OCI-LY7 (cell line): ENCODE results near the gene CASP8AP2. TPM values are rescaled to one million over a fixed set of nuclear protein-coding genes. Genes with fewer than 3 reads are reported as not detected.

ENCODE experiments used
- BruUV-seq: library from RNA; stranded (reverse); fragments of 400-500 nt; replicated peaks from 2 replicates; lab custom pipeline; 2021; lab: Mats Ljungman, UMichigan
- CTCF ChIA-PET: fragments of 300-600 bp; sonication (Branson Sonifier 250); formaldehyde crosslinking; loops from one replicate; lab custom pipeline; 2022; ENCODE audit warnings: antibody characterized with exemption; ENCODE audit not compliant: unreplicated experiment; lab: Charles Lee
- POLR2A ChIA-PET: fragments of 300-600 bp; sonication (Branson Sonifier 250); formaldehyde crosslinking; loops from one replicate; lab custom pipeline; 2022; ENCODE audit warnings: antibody characterized with exemption; lab: Charles Lee
- DNase-seq: peaks from one replicate; pipeline ENCODE4 v3.0.0-alpha.2; 2015; ENCODE audit warnings: low spot score
- H2AFZ ChIP-seq: fragments of 200-600 bp; sonication (generic), shearing (Covaris generic); 2 replicates; pipeline ENCODE4 v1.6.1; 2014; ENCODE audit warnings: mild to moderate bottlenecking, antibody characterized with exemption, low read length, moderate library complexity
- H3K27ac ChIP-seq: fragments of 200-600 bp; sonication (generic); 2 replicates; pipeline ENCODE4 v1.5.1; 2014; ENCODE audit warnings: mixed run types, low read depth, mild to moderate bottlenecking, moderate library complexity, low read length, inconsistent platforms; ENCODE audit not compliant: poor library complexity, severe bottlenecking
- H3K36me3 ChIP-seq: fragments of 200-600 bp; sonication (generic); 2 replicates; pipeline ENCODE4 v1.6.1; 2014; ENCODE audit warnings: mild to moderate bottlenecking, antibody characterized with exemption, low read length, moderate library complexity, mixed read lengths; ENCODE audit not compliant: insufficient read depth
- H3K4me1 ChIP-seq: fragments of 200-600 bp; sonication (generic); 2 replicates; pipeline ENCODE4 v1.5.1; 2014; ENCODE audit warnings: mild to moderate bottlenecking, low read length; ENCODE audit not compliant: insufficient read depth, poor library complexity, severe bottlenecking
- H3K4me2 ChIP-seq: fragments of 200-600 bp; sonication (generic); 2 replicates; pipeline ENCODE4 v1.6.1; 2014; ENCODE audit warnings: mild to moderate bottlenecking, low read length
- H3K4me3 ChIP-seq: fragments of 200-600 bp; sonication (generic); 2 replicates; pipeline ENCODE4 v1.5.1; 2014; ENCODE audit warnings: mild to moderate bottlenecking, low read depth, low read length; ENCODE audit not compliant: poor library complexity, severe bottlenecking
- H3K79me2 ChIP-seq: fragments of 200-600 bp; sonication (generic); 2 replicates; pipeline ENCODE4 v1.6.1; 2016; ENCODE audit warnings: low read depth, mild to moderate bottlenecking, low read length, moderate library complexity, mixed read lengths; ENCODE audit not compliant: insufficient read depth
- H3K9me2 ChIP-seq: fragments of 200-600 bp; sonication (generic); 2 replicates; pipeline ENCODE4 v1.6.1; 2016; ENCODE audit warnings: mild to moderate bottlenecking, low read length, mixed read lengths; ENCODE audit not compliant: insufficient read depth
- H3K9me3 ChIP-seq: fragments of 200-600 bp; sonication (generic); 2 replicates; pipeline ENCODE4 v1.6.1; 2014; ENCODE audit warnings: mild to moderate bottlenecking, mixed run types, low read length, mixed read lengths
- H4K20me1 ChIP-seq: fragments of 200-600 bp; sonication (generic); 2 replicates; pipeline ENCODE4 v1.6.1; 2014; ENCODE audit warnings: mild to moderate bottlenecking, antibody characterized with exemption, low read length, moderate library complexity, mixed read lengths; ENCODE audit not compliant: insufficient read depth
- EZH2phosphoT487 ChIP-seq: fragments of 200-600 bp; sonication (generic); IDR thresholded peaks from 2 replicates; pipeline ENCODE4 v1.6.1; 2018; ENCODE audit warnings: low read depth, borderline replicate concordance, mild to moderate bottlenecking, mixed run types, antibody characterized with exemption, low read length, moderate library complexity, mixed read lengths
- intact Hi-C: fragments of 100-400 bp; cut with micrococcal nuclease; formaldehyde crosslinking; loops from one replicate; pipeline ENCODE4 v1.10.0; 2022; ENCODE audit not compliant: unreplicated experiment
- total RNA-seq, 2 experiments: library from RNA; depleted of rRNA in 1 of 2; stranded (reverse); fragments of >200 nt in 1 of 2; shearing (Covaris generic) in 1 of 2; gene quantifications; 2 replicates each; pipeline ENCODE4 v1.2.3, GENCODE V29; 2014 to 2022
- TF ChIP-seq, protein P1 (sequence below): fragments of 200-600 bp; sonication (generic); conservative IDR thresholded peaks from 2 replicates; pipeline ENCODE4 v1.5.1; 2014; ENCODE audit warnings: mild to moderate bottlenecking, antibody characterized with exemption, low read length, moderate library complexity, mixed read lengths

CASP8AP2 gene
- total RNA-seq, 2 experiments from 2014 or later: 22.6 to 39.5 TPM

DNA sequence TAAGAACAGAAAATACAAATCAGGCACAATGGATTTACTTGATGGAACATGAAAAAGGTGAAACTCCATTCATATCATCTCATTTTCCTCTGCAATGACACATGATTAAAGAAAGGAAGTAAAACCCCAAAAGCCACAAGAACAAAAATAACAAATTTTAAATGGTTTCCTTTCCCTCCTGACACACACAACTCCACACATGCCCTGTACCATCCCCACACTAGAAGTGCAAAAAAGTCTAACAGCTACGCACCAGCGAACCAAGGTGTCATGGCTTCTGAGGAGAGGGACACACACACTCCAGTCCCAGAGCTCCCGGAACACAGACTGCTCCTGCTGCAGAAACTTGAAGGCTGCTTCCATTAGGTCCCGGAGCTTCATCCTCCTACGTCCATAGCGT is 35.4 kb upstream of the CASP8AP2 start:
- Histone ChIP-seq H3K79me2 (peaks cover 13% of the 10 kb centered on the region; the same call in 1 of the 2 replicates), H3K4me2 (no peak overlapping the region), H2AFZ (no peak overlapping the region), H3K4me3 (no peak overlapping the region), H3K36me3 (peaks cover 84% of the 10 kb centered on the region), H3K4me1 (peaks cover 17% of the 10 kb centered on the region), H3K9me3 (no peaks in the 10 kb centered on the region), H3K27ac (no peak overlapping the region), H3K9me2 (no peaks in the 10 kb centered on the region), H4K20me1 (no peaks in the 10 kb centered on the region)
- BruUV-seq: no TSS peak
- CTCF ChIA-PET: no interaction called here
- no peak for DNase-seq
- intact Hi-C loops: no loop called here
- no peak for TF ChIP-seq EZH2phosphoT487
- TF ChIP-seq, protein P1, sequence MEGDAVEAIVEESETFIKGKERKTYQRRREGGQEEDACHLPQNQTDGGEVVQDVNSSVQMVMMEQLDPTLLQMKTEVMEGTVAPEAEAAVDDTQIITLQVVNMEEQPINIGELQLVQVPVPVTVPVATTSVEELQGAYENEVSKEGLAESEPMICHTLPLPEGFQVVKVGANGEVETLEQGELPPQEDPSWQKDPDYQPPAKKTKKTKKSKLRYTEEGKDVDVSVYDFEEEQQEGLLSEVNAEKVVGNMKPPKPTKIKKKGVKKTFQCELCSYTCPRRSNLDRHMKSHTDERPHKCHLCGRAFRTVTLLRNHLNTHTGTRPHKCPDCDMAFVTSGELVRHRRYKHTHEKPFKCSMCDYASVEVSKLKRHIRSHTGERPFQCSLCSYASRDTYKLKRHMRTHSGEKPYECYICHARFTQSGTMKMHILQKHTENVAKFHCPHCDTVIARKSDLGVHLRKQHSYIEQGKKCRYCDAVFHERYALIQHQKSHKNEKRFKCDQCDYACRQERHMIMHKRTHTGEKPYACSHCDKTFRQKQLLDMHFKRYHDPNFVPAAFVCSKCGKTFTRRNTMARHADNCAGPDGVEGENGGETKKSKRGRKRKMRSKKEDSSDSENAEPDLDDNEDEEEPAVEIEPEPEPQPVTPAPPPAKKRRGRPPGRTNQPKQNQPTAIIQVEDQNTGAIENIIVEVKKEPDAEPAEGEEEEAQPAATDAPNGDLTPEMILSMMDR: no peak
- POLR2A ChIA-PET: no interaction called here

DNA sequence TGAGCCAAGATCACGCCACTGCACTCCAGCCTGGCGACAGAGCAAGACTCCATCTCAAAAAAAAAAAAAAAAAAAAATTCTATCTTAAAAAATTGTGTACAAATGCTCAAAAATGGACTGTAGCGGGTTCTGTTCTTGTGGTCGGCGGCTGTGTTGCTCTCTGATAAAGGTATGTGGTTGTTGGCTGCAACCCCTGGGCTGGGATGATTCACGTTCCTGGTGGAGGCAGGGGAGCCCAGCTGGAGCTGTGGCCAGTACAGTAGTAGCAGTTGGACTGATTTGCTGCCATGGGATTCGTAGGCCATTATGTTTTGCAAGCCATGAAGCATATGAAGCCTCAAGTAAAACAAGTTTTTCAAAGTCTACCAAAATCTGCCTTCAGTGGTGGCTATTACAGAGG is 32.4 kb upstream of the CASP8AP2 start:
- CTCF ChIA-PET: no interaction called here
- DNase-seq: no peak
- BruUV-seq: no TSS peak
- POLR2A ChIA-PET: no interaction called here
- Histone ChIP-seq H3K4me1 (peaks cover 17% of the 10 kb centered on the region), H3K27ac (no peak overlapping the region), H3K36me3 (peaks cover 87% of the 10 kb centered on the region), H3K9me3 (no peaks in the 10 kb centered on the region), H3K79me2 (peaks cover 17% of the 10 kb centered on the region; the same call in 1 of the 2 replicates), H3K4me2 (no peak overlapping the region), H4K20me1 (no peaks in the 10 kb centered on the region), H3K4me3 (no peak overlapping the region), H3K9me2 (no peaks in the 10 kb centered on the region), H2AFZ (no peak overlapping the region)
- TF ChIP-seq, protein P1: no peak
- no peak for TF ChIP-seq EZH2phosphoT487
- intact Hi-C loops: no loop called here

DNA sequence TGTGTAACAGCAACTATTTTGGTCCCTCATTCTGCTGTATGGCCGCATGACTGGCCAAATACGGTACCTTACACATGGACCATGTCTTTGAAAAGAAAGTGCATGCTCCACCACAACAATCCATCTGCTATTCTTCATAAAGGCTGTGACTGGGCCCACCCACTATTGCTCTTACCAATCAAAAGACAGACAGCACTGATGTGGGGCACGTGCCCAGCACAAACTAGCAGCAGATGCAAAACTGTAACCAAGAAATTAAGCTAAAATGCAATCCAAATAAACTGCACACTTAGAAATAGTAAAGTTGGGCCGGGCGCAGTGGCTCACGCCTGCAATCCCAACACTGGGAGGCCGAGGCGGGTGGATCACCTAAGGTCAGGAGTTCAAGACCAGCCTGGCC is 30.6 kb upstream of the CASP8AP2 start:
- H4K20me1 ChIP-seq: 0 out of 2 replicates have a peak, but pooled peaks cover 4% of the 10 kb centered on the region

More for the DNA sequence above, 30.6 kb upstream of the CASP8AP2 start:
- no peak for DNase-seq
- H3K4me1 ChIP-seq: peaks cover 6% of the 10 kb centered on the region
- peaks cover 19% of the 10 kb centered on the region for H3K79me2 ChIP-seq
- ChIA-PET CTCF (no interaction called here), POLR2A (interaction anchor here (0.5 to 1.4 kb wide), 4 partner anchors 11 to 720 kb away, joined by 3 to 6 read pairs (median 4); no protein-coding TSS in a partner anchor)
- H3K4me3 ChIP-seq: no peak overlapping the region
- H2AFZ ChIP-seq: no peak overlapping the region
- H3K9me3 ChIP-seq: no peaks in the 10 kb centered on the region
- no TSS peak for BruUV-seq
- no peaks in the 10 kb centered on the region for H3K9me2 ChIP-seq
- peaks cover 80% of the 10 kb centered on the region for H3K36me3 ChIP-seq
- intact Hi-C loops: no loop called here
- TF ChIP-seq EZH2phosphoT487: no peak
- TF ChIP-seq, protein P1: no peak
- H3K27ac ChIP-seq: no peak overlapping the region
- no peak overlapping the region for H3K4me2 ChIP-seq
